ENCODE measurements around the gene TTLL7.
"Not testable (repeated sequence)": the region's sequence is repeated elsewhere in the genome, so short reads cannot be mapped to it uniquely, and the experiment has no call there.

Gene TTLL7

DNA sequence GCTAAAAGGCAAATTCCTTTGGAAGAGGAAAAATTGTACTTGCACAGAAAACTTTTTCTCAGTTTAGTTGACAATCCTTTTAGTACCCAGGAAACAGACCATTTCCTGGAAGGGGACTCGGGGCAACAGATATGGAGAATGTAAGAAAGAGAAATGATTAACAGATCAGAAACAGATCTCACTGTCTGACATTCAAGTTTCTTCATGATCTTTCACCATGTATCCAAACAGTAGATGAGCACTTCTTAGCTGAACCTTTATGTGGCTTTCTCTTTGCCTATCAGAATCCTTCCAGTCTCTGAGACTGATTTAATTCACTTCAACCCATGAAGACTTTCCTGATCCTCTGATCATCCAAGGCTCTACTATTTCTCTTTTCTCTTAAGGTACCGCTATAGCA, 2.7 kb downstream of the TTLL7 start:
- no peak for FAIRE-seq

DNA sequence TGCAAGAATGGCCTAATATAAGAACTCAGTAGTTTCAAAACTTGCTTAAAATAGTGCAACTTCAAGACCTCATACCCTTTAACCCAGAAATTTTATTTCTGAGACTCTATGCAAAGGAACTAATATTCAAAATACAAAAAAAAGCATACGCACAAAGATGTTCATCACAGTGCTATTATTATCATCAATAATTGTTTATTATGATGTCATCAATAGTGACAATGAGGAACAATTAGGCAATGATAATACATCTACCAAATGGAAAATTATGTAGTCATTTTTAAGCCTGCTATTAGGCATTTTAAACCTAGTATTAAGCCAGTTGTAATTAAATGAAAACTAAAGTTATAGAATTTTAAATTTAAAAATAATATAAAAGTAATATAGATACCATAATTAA, 3.3 kb downstream of the TTLL7 start:
- no peak for DNase-seq (ENCODE audit: insufficient read length, low spot score)
- no peak for FAIRE-seq

More for the DNA sequence above, 2.7 kb downstream of the TTLL7 start:
- no peak for DNase-seq (ENCODE audit: insufficient read length, low spot score)

DNA sequence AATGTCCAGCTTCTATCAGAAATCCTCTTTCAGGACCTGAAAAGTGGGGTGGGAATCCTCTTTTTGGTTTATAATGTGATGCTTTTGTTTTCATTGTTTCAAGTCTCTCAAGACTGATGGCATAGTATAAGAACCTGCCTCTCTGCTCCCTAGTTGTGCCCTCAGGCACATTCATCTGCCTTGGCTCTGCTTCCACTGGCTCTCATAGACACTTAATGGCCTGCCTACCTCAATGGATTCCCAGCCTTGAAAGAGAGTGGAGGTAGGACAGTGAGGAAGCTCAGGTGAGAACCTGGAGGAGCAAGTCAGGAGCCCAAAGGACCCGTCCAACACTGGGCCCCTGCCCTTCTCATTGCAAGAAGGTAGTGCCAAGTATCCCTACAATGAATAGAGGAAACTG, 4.8 kb downstream of the TTLL7 start:
- DNase-seq (ENCODE audit: insufficient read length, low spot score) (no peak), FAIRE-seq (no peak)

DNA sequence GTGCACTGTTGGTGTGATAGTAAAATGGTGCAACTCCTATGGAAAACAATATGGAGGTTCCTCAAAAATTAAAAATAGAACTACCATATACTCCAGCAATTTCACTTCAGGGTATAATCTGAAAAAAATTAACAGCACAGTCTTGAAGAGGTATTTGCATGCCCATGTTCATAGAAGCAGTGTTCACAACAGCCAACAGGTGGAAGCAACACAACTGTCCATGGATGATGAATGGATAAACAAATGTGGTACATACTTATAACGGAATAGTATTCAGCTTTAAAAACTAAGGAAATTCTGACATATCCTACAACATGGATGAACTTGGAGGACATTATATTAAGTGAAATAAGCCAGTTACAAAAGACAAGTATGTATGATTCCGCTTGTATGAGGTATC, 8.2 kb downstream of the TTLL7 start:
- no peak for DNase-seq (ENCODE audit: insufficient read length, low spot score)
- no peak for FAIRE-seq

DNA sequence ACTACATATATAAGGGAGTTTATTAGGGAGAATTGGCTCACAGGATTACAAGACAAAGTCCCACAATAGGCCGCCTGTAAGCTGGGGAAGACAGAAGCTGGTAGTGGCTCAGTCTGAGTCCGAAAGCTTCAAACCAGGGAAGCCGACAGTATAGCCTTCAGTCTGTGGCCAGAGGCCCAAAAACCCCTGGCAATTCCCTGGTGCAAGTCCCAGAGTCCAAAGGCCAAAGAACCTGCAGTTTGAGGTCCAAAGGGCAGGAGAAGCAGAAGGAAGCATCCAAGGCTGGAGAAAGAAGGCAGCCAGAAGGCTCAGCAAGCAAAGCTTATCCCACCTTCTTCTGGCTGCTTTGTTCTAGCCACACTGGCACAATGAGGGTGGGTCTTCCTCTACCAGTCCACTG, 13.9 kb downstream of the TTLL7 start:
- DNase-seq (ENCODE audit: insufficient read length, low spot score), result no peak
- FAIRE-seq, result no peak

DNA sequence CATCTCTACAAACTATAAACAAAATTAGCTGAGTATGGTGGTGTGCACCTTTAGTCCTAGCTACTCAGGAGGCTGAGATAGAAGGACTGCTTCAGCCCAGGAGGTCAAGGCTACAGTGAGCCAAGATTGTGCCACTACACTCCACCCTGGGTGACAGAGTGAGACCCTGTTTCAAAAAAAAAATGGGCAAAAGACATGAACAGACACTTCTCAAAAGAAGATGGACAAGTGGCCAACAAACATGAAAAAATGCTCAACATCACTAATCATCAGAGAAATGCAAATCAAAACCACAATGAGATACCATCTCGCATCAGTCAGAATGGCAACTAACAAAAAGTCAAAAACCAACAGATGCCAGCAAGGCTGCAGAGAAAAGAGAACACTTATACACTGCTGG, 15.0 kb downstream of the TTLL7 start:
- not testable (repeated sequence) for DNase-seq (ENCODE audit: insufficient read length, low spot score); FAIRE-seq

DNA sequence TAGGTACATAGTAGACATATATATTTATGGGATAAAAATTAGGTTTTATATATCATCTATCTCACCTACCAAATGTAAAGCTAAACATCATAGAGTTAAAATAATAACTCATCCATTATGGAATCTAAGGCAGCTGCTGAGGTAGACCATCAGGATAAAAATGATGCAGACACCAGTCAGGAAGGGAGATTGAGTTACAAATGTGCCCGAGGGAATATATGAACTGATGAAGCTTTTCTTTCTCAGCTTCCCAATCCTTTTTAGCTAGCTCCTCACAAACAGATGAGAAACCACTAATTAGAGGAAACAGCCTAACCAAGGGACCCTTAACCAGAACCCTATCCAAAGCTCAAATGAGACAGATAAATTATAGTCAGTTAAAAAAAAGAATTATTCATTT, 20.9 kb downstream of the TTLL7 start:
- FAIRE-seq (no peak), DNase-seq (ENCODE audit: insufficient read length, low spot score) (no peak)

DNA sequence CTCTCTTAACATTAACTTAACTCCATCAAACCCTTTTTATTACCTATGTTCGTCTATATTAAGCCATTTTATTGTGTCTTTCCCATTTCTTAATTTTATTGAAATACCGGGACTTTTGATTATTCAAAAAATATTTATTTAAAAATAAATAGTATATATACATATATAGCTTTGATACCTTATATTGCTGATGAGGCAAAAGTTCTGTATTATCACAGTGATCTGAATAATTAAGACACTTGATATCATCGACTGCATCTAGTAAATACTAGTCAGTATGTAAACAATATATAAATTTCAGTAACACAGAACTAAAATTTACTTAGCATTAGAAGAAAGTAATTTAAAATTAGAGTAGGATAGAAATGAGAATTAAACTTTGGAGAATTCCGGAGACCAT, 22.0 kb downstream of the TTLL7 start:
- FAIRE-seq, result no peak
- no peak for DNase-seq (ENCODE audit: insufficient read length, low spot score)

DNA sequence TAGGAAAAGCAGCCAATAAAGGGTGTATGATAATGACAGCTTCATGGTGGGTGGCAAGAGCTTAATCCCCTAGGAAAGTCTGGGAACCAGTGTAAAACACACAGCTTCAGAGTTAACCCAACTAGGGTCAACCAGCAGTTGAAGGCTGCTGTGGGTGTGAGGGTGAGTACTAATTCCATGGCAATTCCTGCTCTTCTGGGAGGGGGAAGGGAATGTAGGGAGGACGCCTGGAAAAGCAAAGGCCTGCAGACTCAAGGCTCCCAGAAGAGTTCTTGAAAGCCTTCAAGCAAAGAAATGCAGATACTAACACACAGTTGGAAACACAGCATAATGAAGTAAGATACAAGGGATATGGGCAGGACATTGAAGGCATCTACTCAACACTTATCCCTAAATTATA, 28.1 kb downstream of the TTLL7 start:
- FAIRE-seq, result no peak
- DNase-seq (ENCODE audit: insufficient read length, low spot score), result no peak

DNA sequence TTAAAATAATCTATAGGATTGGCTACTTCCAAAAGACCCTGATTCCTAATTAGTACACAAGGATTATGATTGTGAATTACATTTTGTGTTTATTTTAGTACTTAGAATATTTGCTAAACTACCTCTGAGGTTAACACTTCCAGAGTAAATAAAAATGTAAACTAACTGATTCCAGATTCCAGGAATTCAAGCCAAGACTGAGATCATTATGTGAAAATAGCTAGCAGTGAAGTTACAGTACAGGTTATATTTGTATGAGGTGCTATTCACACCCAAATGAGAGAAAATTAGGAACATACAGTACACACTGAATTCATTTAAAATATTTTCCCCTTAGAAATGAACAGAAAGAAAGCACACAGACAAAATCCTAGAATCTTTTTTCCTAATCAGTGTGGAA, 28.8 kb downstream of the TTLL7 start:
- no peak for FAIRE-seq

DNA sequence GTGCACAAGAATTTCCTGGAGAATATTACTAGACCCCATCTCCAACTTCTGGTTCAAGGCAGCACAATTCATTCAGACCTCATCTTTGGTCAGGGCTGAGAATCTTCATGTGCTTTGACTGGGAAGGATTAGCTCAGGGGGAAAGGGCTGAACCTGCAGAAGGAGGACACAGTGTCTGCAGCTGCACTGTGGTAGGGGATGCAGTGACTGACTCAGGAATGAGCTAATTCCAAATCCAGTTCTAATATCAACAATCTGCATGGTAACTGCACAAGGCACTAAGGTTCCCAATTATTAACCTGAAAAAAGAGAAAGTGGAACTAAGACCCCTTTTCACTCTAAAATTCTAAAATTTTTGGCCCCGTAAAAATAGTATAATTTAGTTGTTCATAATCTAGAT, 31.6 kb downstream of the TTLL7 start:
- DNase-seq (ENCODE audit: insufficient read length, low spot score) (no peak), FAIRE-seq (no peak)

More for the DNA sequence above, 28.8 kb downstream of the TTLL7 start:
- DNase-seq (ENCODE audit: insufficient read length, low spot score), result no peak

DNA sequence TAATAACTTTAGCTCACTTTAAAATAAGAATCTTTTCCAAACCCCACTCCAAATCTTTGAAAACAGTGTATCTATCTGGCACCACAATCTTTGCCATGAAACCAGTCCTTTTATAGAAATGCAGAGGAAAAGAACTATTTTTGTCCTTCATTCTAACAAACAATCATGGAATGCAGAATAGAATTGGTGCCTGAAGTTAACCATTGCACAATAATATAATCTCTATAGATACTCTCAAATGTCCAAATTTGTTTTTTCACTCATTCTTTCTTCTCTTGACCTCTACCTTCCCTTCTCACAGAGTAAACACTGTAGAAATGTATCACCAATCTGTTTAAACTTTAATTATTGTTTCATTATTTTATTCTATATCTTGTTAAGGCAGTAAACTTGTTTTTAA, 34.8 kb downstream of the TTLL7 start:
- no peak for DNase-seq (ENCODE audit: insufficient read length, low spot score)
- FAIRE-seq, result no peak

DNA sequence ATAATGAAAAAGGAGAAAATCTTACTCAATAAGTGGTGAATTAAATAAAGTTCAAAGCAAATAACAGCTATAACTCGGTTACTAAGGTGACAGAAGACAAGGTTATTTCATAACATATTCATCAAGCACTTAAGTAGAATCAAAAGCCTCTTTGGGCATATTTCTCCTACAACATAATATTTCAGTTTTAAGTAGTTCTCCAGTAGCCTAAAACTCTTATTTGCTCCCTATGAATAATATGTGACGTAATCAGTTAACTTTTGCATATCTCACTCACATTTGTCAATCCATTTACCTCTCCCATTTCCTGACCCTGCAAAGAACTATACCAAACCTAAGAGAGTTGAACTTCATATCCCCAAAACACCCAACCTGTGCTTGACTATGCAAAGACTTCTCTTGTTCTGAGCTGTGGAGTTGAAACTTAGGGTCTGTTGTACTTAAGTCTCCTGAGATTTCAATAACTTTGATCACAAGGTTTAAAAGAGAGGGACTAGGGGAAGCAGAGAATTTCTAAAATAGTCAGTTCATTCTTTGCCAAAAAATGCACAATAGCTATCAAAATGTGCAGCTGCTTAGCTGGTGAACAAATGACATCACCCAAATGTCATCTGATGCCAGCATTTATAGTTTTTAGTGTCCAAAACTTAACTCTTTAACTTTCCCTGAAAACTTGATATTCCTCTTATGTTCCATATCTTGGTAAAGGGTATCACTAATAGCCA, 37.2 kb downstream of the TTLL7 start:
- FAIRE-seq, result no peak
- no peak for DNase-seq (ENCODE audit: insufficient read length, low spot score)

DNA sequence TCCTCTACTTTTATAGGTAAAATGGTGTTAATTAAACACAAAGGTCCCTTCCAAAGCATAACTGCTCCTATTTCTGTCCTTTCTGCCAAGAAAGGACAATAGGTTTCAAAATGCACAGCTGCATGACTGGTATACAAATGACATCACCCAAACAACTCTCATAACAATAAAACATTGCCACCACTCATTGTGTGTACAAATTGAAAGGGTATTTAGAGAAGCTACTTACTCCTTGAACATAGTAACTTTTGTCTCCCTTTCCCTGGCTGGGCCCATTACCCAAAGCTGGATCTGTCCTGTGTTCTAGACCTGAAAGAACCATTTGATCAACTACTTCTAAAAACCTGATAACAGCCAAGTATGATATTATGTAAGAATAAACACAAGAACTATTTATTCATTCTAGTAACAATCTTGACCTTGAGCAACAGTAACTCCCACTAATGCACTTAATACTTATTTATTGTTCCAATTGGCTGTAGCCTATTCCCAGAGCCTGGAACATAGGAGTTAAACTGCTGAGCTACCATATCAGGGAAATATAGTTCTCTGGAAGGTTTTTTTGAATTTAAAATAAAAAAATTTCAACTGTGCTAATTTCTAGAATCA, 38.2 kb downstream of the TTLL7 start:
- DNase-seq (ENCODE audit: insufficient read length, low spot score) (no peak), FAIRE-seq (no peak)

DNA sequence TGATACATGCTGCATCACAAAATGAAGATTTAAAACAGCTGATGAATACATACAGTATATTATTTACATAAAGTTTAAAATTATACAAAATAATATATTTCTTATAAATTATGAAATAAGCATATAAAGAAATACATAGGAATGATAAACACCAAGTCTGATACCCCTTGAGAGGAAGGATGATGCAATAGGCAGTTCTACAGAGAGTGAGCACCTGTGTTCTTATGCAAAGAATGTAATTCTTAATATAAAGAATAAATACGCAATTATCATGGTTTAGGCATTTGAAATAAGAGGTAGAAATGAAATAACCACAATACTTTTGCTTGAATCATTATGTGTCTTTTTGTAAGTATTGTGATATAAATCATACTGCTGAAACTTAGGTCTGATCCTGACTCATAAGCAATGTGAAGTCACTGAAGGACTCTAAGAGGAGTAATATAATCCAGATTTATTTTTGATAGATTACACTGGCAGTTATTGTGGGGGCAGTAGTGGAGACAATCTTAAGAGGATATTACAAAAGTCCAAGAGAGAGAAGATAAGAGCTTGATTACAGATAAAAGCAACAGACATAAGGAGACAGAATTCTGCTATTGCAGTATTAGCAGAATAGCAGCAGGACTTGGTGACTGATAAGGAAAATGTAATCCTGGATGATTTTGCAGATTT, 39.0 kb downstream of the TTLL7 start:
- FAIRE-seq (no peak), DNase-seq (ENCODE audit: insufficient read length, low spot score) (no peak)

DNA sequence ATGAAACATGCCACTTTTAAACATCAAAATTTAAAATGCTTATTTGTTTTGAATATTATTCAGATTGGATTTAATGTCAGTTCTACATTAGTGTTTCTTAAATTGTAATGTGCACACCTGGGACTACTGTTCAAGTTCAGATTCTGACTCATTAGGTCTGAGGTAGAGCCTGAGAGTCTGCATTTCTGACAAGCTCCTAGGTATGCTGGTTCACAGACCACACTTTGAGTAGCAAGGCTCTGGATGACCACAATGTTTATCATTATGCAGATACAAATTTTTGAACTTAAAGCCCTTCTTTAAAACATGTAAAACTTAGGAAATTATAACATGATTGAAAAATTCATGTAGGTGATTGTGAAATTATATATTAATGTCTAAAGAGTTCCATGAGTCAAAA, 40.2 kb downstream of the TTLL7 start:
- FAIRE-seq (no peak), DNase-seq (ENCODE audit: insufficient read length, low spot score) (no peak)

DNA sequence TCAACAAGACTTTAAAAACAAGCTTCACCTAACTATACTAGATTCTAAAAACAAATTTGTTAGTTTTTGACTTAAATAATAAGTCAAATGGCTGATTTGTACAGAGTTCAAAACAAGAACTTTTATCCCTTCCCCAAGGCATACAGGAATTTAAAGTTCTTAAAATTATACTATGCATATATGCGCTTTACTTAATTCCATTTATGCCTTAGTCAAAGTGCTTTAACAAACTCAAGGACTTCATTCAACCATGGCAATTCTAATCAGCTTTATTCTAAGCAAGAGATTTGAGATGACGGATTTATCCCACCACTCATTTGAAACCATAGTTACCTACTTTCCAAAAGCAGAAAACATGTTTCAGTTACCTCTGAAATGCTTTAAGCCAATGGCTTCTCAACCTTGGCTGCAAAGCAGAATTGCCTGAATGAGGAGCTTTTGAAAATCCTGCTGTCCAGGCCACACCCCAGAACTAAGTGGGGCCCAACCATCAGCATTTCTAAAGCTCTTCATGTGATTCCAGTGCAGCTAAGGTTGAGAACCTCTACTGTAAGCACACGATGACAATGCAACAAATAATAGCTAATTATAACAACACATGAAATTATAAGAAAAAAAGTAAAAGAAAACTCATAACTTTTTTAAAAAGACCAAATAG, 44.6 kb downstream of the TTLL7 start:
- DNase-seq (ENCODE audit: insufficient read length, low spot score) (no peak), FAIRE-seq (no peak)

DNA sequence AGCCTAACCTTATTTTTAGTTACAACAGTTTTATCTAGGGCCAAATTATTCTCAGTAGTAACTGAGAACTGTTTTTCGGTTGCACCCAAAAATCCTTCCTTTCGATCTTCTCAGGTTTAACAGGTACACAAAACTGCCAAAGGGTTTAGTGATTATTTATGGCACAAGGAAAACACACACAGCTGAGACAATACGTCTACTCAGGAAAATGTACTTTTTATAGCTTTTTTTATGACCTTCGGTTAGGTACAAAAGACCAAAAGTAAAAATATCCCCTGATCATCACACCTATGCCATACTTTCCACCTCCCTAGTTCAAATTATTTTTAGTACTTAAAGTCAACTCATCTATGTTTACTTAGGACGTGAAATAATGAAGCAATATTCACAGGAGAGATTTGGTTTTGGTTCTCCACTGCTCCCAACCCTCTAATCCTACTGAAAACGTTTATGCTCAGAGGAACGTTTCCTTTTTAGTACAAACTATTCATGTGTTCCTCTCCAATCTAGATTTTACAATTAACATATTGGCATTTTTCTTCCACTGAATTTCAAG, 48.7 kb downstream of the TTLL7 start:
- no peak for FAIRE-seq
- no peak for DNase-seq (ENCODE audit: insufficient read length, low spot score)

DNA sequence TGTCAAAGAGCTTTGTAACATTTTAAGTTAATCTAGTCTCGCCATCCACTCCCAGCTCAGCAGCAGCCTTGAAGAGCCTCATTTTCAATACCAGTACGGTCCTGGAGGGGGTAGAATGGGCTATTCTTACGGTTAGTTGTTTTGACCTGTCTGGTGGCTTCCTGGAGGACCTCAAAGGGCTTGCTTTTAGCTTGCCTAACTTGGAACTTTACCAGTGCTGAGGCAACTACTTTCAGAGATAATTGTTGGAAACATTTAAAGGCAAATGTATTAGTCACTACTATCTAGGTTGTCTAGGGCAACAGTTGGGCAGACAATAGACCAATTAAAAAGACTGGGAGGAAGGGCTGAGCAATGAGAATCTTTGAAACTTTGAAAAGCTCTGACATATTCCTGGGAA, 56.0 kb downstream of the TTLL7 start:
- DNase-seq (ENCODE audit: insufficient read length, low spot score) (no peak), FAIRE-seq (no peak)

DNA sequence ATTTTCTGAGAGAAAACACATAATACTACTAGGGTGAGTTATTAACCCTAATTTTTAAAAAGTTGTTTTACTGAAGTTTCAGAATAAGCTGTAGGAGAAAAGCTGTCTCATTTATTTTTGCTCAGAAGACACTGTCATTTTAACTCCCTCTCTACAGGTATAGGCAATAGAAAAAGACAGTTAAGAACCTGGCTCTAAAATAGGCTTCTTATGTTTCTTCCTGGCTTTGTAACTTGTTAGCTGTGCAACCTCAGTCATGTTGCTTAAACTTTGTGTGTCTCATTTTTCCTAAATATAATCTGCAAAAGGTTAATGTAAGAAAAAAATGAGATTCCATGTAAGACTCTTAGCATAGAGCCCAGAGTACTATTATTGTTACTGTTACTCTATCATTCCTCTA, 64.4 kb downstream of the TTLL7 start:
- FAIRE-seq, result no peak
- DNase-seq (ENCODE audit: insufficient read length, low spot score), result no peak

DNA sequence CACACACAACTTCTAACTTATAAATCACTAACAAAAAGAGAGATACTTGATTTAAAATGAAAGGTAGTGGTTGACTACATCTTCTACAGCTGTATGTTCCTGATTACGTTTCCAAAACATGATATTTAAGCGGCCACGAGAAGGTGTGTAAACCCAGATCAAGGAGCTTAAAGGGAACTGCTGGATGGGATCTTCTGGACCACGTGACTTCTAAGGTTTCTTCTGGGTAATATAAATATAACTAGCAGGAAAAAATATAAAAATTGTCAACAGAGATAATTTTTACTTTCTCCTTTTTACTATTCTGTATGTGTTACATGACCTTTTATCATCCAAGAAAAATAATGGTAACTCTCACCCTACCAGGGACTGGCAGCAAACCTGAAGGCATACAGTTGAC, 66.2 kb downstream of the TTLL7 start:
- no peak for DNase-seq (ENCODE audit: insufficient read length, low spot score)
- FAIRE-seq, result no peak

Data from GM19239 (cell line).